Ovary (tissue), 3 donors: Measurements from ENCODE around the gene OGN.

Source experiments
- POLR2A ChIP-seq: fragments of 450-650 bp; IDR thresholded peaks from one replicate; pipeline ENCODE4 v1.6.1; 2017; ENCODE audit warnings: antibody characterized with exemption, mild to moderate bottlenecking, moderate library complexity
- TF ChIP-seq, protein P1 (sequence below), 3 donors: fragments of 450-650 bp in 2 of 3; fragments of 200-600 bp in 1 of 3; IDR thresholded peaks; one replicate each; pipeline versions ENCODE4 v1.5.1 to v1.8.0; 2016 to 2022; ENCODE audit warnings: antibody characterized with exemption in 3 of 3, mild to moderate bottlenecking in 1 of 3
- donor health status: DM: no; HTN: no; CAD: no.

DNA sequence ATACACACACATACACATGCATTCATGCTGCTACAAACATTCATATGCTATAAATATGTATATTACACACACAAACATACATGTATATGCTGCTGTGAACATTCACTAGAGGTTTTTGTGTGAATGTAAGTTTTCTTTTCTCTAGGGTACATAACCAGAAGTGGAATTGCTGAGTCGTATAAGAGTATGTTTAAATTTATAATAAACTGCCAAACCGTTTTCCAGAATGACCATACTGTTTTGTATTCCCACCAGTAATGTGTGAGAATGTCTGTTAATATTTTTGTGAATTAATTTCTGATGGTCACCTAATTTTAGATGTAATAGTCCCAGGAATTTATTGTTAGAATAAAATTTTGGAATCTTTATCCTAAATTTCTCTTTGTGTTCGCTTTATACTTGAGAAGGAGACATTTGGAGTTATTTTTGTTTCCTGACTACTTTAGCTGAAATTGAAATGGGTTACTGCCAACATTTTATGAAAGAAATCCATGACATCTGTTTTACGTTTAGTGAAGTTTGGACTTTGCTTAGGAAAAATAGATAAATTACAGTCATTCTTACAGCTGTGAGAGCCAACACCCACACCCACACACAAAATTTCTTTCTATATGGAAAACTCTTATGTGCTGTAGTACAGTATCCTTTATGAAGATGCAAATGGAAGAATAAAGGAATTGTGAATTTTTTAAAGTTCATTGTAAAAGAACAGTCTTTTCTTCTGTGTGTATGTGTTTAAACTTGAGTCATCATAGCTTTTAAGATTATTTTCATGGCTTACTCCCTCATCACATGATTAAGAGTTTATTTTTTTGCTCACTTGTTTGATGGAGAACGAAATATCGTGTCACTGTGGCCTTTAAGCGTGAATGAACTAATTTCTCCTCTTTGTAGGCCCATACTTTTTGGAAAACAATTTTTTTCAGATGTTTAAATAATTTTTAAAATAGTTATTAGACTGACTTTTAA, 54.3 kb downstream of the OGN start:
- TF ChIP-seq, protein P1, sequence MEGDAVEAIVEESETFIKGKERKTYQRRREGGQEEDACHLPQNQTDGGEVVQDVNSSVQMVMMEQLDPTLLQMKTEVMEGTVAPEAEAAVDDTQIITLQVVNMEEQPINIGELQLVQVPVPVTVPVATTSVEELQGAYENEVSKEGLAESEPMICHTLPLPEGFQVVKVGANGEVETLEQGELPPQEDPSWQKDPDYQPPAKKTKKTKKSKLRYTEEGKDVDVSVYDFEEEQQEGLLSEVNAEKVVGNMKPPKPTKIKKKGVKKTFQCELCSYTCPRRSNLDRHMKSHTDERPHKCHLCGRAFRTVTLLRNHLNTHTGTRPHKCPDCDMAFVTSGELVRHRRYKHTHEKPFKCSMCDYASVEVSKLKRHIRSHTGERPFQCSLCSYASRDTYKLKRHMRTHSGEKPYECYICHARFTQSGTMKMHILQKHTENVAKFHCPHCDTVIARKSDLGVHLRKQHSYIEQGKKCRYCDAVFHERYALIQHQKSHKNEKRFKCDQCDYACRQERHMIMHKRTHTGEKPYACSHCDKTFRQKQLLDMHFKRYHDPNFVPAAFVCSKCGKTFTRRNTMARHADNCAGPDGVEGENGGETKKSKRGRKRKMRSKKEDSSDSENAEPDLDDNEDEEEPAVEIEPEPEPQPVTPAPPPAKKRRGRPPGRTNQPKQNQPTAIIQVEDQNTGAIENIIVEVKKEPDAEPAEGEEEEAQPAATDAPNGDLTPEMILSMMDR (IDR thresholded peaks at IDR 0.05): no peak
- TF ChIP-seq POLR2A: no peak
